GM18873 (cell line): ENCODE measurements around the gene SLC24A3.

Experiments used
- ATAC-seq: cut with Tn5 transposase; IDR thresholded peaks from one replicate; pipeline ENCODE4 v1.9.1; 2021; ENCODE audit warnings: mild to moderate bottlenecking, moderate library complexity, moderate number of reproducible peaks; ENCODE audit not compliant: unreplicated experiment, low FRiP score

Gene SLC24A3

DNA sequence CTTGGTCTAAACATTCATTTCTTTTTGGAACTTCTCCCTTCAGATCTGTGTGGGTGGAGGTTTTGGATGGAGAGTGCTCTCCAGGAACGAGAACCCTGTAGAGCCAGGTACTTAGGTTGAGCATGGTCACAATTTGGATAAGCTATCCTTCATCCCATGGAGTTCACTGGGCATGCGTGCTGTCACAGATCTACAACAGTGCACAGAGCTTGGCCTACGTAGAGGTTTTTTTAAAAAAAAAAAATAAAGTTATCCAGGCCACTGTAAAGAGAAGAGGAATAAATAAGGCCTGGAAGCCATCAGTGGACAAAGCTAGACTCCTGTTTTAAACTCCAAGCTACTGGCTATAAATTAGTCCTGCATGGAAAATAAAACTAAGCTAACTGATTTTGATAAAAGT is 165.6 kb downstream of the SLC24A3 start:
- ATAC-seq = no peak

DNA sequence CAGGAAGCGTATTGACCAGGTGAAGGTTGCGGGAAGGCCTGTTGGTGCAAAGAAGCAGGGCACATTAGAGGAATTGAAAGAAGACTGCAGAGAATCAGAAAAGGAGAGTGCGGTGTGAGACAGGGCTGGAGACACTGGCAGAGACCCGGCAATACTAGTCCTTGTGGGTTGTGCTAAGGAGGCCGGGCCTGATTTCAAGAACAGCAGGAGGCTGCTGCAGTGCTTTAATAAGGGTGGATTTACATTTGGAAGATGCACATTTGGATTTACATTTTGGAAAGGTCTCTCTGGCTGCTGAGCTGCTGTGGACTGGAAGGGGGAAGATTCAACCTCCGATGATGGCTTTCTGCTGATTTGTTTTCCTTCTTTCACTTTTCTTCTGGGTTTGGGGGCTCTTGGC is 167.8 kb downstream of the SLC24A3 start:
- no peak for ATAC-seq

DNA sequence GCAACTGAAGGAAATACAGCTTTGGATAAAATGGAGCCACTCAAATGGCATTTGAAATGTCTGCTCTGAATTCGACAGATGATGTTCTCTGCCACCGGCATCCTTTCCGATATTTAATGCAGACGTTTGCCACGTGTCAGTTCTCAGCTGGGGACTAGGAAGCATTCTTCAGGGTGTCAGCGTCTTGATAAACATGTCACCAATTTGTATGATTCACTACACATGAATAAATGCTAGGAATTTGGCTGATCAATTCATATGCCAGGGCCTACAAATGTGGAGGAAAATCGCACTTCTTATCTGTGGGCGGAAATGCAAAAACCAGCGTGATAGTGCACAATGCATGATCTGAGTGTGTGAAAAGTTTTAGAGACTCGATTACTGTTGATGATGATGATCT is 169.5 kb downstream of the SLC24A3 start:
- no peak for ATAC-seq

DNA sequence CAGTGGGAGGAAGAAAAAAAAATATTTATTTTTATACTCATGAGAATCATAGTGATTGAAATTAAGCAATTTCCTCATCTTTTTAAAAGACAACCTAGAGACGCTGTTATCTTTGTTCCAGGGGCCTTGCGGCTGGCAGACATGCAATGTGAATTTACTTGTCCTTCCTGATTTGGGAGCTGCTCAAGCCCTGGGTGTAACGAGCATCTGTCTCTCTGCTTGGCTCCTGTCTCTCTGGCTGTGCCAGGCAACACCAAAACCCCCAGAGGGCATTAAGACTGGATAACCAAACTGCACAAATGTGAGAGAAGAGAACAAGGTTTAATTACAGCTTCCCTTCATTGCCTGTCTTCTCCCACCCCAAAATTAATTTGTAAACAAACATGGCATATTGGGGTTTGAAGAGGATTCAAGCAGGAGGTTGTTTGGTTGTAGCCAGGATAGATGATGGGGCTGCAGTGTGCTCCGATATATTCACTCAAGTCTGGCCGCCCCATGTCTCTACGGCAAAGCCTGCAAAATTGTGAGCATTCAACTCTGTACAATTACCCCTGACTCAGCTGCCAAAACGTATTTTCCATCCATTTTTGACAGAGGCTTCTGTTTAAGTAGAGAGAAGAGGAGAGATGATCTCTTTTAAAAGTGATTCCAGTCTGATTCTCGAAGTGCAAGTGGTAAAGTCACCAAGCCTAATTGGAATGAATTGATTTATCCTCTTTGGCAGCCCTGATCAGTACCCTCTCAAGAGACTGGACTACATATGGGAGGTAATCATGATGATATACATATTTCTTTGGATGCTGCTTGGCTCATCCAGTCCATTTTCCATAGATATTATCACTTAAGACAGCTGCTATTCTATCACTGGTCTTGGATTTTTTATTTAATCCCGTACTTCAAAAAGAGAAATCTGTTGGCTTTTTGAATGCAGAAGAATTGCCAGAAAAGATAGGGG is 170.2 kb downstream of the SLC24A3 start:
- ATAC-seq = no peak

DNA sequence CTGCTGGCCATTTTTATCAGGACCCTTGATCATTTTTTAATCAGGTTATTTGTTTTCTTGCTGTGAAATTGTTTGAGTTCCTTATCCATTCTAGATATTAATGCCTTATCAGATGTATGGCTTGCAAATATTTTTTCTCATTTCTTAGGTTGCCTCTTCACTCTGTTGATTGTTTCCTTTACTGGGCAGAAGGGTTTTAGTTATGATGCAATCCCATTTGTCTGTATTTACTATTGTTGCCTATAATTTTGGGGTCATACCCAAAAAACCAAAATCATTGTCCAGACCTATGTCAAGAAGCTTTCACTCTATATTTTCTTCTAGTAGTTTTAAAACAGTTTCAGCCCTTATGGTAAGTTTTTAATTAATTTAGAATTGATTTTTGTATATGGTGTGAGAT is 172.5 kb downstream of the SLC24A3 start:
- ATAC-seq = no peak

DNA sequence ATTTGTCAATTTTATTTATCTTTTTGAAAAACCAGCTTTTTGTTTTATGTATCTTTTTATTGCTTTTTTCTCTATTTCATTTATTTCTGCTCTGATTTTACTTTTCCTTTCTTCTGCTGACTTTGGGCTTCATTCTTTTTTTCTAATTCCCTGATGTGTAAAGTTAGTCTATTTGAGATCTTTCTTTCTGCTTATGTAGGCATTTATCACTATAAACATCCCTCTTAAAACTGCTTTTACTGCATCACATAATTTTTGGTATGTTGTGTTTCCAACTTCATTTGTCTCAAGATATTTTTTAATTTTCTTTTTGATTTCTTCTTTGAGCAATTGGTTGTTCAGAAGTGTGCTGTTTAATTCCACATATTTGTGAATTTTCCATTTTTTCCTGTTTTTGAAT is 174.8 kb downstream of the SLC24A3 start:
- no peak for ATAC-seq

DNA sequence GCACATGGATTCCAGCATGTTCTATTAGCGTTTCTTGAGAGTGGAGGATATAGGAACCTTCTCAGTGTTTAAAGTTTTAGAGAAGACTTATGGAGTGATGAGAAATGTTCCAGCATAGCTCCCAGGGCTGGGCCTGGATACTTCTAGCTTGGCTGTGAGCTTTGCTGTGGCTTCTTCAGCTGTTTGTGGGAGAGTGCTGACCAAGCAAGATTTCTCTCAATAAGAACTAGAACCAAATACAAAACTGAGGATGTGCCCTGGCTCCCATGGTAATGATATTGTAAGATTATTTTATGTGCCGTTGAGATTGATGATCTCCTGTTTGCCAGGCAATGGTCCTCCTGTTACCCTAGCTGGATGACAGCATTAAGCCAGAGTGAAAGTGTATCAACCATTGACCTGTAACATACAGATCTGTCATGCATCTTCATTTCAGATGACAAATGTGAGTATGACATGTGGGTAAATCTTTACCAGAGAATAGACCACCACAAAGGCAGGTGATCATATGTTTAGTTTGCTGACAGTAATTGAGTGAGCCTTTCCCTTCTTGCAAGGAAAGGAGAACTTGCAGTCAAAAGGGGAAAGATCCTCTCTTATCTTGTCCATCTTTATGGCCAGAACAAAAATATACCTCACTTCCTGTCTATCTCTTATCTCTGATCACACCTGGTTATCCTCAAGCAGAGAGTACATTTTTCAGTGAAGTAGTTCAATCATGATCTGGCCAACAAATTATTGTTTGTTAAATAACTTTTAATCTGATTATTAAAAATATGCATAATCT is 180.1 kb downstream of the SLC24A3 start:
- no peak for ATAC-seq

DNA sequence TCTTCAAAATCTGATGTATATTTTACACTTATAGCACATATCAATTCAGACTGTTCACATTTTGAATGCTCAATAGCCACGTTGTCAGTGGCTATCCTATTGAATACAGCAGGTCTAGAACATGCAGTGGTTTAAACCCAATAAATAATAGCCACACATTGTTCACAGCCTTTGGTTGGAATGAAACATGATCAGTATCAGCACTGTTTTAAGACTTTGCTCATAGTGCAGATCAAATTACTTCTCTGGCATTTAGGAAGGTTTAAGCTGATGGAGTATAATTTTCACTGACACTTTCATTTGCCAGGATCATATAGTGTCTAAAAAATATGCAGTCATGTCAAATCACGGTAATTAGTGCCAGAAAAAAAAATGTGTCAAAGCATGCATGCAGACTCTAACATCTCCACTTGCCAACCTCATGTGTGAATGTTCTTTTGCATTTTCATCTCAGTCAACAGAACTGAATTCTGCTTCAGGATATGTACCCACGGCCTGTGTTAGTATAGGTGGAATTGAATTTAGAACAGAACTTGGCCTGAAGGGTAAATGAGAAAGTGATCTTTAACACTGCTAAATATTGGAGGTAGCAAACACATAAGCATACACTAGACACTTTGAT is 184.1 kb downstream of the SLC24A3 start:
- ATAC-seq = no peak

DNA sequence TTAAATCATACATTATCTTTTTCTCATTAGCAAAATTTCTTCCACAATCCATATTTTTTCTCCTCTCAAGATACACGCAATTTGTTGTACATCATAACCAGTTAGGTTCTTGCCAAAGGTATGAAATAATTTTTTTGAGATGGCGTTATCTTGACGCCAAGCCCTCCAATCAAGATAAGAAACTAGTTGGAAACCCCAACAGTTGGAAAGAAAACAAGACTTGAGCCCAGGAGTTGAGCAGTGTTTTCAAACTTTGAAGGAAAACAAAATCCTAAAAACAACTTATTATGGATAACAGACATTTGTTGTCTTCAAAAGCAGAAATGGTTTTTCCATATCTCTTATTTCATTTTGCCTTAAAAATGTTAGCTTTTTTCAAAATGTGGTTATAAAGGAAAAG is 184.8 kb downstream of the SLC24A3 start:
- no peak for ATAC-seq

DNA sequence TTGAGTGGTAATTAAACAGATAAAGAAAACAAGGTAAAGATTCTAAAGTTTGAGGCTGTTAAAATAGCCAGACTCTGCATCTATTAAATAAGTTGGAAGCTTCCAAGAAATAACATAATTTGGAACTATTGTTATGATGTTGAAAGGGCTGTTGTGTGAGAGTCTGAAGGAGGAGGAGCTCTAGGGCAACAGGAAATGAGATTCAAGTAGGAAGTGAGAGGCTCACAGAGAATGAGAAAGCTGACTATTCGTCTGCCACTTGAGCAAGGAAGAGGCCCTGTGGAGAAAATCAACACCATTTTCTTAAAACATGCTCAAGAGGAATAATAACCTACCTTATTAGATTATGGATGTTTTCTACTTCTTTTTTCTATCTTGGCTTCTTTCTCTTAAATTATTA is 185.2 kb downstream of the SLC24A3 start:
- ATAC-seq = no peak

DNA sequence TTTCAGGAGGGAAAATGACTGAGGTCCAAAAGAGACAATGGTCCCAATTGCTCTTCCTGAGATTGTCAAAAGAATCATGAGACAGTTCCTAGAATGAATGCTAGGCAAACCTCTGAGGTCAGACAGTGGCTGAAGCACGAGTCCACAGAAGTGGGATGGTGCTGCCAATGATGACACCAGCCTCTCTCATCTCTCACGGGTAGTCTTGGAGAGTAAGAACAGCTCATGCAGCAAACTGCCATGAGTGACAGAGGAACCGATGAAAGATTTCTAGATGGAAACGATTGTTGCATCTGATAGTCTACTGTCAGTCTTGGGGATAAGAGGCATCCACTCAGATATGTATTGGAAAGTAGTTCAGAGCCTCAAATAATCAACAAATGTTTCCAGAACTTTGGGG is 188.7 kb downstream of the SLC24A3 start:
- no peak for ATAC-seq

DNA sequence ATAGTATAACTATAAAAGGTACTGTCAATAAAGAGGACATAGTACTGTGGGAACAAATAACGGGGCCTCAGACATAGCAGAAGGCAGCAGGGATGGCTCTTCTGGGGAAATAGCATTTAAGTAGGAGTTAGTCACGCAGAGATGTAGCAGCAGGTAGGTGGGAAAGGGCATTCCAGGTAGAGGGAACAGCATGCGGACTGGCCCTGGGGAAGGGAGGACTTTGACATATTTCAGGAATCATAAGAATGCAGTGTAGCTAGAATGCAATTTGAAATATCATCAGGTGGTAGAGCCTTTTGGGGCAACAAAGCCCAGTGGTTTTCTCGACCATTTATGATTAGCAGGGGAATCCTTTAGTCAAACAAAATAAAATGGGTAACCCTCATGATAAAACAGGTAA is 191.1 kb downstream of the SLC24A3 start:
- no peak for ATAC-seq

DNA sequence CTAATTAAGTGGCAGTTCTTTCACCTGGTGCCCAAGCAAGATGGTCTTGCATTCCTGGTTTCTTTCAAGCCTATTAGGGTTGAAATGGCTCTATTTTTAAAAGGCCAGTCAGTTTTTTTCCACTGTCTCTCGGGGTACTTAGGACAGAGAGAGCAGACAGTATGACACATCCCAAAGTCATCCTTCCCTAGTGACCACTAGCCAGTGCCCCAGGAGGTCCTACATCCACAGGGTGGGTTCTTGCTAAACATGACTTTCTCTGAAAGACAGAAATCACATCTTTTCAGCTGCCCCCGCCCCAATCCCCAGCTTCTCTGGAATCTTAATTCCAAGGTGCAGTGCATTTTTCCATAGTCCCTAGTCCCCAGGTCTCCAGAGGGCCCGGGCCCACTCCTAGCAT is 192.4 kb downstream of the SLC24A3 start:
- ATAC-seq = no peak

DNA sequence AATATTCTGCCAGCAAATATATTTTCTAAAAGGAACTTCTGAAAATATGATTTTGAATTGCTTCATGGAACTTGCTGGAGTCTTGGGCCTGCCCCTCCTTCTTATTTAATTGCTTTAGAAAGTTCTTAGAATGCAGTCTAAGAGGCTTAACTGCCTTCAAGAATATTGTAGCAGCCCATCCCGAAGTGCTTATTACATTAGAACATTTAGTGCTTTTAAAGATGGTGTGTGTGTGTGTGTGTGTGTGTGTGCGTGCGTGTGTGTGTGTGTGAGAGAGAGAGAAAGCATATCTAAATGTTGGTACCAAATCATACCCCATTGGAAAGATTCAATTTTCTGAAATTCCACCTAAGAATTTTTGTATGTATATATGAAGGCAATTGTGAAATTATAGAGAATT is 193.5 kb downstream of the SLC24A3 start:
- no peak for ATAC-seq

DNA sequence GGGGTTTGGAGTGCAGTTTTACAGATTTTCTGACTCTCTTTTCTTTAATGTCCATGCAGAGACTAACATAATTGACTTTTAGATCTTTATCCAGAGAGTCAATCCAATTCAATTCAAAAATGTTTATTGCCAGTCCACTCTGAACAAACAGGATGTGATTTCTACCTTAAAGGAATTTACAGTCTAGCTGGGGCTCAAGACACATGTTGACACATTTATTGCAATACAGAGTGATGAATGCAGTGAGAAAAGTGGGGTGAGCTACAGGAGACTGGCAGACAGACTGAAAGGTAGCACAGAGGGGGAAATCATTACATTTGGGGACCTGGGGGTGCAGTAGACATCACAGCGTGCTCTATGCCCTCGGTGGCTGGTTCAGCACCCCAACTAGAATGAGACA is 193.9 kb downstream of the SLC24A3 start:
- ATAC-seq = no peak

DNA sequence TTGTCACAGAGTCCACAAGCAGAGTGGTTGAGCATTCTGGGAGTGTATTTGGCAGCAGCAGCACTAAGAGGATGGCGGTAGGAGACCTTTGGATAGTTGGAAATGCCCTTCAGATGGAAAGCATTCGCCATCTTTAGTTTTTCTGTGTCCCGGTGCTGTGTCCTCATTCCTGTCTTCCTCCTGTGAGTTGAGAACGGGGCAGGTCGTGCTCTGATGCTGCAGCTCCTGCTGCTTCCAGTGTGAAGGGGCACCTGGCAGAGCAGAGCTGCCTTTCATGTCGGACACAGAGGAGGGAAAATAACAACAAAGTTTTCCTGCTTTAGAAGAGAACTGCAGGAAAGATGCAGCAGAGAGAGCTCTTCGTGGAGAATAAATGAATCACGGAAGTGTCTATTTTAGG is 194.8 kb downstream of the SLC24A3 start:
- ATAC-seq = no peak

DNA sequence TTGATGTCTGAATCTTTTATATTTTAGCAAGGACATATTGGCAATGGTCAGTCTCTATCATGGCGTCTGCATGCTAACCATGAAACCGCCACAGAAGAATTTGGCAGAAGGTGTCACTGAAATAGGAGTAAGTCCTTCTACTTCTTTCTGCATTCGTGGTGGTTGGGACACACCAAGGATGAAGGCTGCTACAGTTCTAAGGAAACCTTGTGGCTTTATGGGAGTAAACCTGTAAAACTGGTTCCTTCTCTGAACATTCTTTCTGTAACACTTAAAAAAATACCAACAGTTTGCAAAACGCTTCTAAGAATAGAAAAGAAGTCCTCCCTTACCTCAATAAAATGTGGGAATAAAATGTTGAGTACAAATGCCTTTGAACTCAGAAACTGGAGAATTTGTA is 195.3 kb downstream of the SLC24A3 start:
- ATAC-seq = no peak

DNA sequence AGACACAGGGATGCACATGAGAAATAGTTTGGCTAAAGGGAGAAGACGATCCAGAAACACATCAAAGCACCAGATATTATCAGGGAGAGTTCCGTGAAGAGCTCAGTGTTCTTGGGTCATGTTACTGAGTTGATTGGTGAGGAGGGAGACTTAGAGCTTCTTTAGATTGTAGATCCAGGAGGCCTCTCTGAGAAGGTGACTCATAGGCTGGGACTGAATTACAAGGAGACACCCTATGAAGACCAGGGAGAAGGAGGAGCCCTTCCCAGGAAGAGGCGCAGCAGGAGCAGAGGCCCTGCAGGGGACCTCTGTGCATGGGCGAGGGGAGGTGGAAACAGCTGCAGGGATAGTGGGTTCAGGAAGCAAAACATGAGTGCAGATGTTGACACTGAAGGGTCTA is 196.5 kb downstream of the SLC24A3 start:
- no peak for ATAC-seq

DNA sequence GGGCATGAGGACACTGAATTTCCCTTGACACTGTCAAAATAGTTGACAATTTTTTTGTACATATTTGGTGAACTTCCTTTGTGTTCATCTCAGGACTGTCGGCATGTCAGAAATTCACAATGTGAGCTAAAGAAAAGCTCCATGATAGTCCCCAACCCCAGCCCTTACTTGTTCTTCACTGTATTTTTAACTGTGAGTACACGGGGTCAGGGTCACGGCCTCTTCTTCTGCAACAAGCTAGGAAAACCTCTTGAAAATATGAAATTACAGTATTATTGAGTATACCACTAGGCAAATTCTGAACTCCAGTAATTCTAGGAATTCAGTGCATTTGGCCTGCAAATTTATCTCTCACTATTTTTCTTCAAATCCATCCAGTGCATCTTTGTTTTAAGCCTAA is 199.4 kb downstream of the SLC24A3 start:
- no peak for ATAC-seq

DNA sequence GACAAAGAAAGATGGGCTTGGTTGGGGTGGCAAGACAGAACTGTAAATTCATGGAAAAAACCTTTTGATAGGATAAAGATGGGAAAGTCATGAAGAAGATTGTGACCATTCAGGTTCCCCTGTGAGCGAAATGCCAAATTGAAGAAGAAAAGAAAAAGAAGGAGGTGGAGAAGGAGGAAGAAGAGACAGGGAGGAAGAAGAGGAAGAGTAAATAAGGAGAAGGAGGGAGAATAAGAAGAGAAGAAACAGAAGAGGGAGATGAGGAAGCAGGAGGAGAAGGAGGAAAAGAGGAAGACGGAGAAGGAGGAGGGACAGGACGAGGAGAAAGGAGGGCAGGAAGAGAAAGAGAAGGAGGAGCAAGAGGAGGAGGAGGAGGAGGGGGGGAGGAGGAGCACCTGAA is 199.8 kb downstream of the SLC24A3 start:
- ATAC-seq = no peak

DNA sequence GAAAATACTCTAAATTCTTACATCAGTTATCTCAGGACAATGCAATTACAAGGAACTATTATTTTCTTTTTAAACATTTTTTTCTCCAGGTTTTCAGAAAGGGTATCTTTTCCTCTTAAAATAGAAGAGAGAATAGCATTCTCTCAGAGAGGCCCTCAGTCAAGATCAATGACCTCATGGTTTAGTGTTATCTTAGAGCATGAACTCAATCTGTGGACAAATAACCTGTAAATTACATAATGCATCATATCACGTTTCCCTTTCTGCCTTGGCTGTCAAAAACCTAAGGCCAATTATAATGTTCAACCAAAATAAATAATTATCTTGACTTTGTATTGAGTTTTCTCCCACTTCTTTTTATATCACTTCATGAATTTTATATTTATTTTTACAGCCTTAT is 202.2 kb downstream of the SLC24A3 start:
- no peak for ATAC-seq
